C4-2B (cell line): ENCODE data around the gene LCN12.

Experiments
- CTCF ChIP-seq: fragments of 450-650 bp; conservative IDR thresholded peaks from 2 replicates; pipeline ENCODE4 v1.5.1; 2017; ENCODE audit warnings: mild to moderate bottlenecking
- ZFX ChIP-seq: fragments of 450-650 bp; IDR thresholded peaks from 2 replicates; pipeline ENCODE4 v1.6.1; 2017

GRCh38 chr9:136910197-136910900 is 41.7 kb upstream of the LCN12 start:
- no peak for TF ChIP-seq CTCF
- no peak for TF ChIP-seq ZFX
